Neutrophil (primary cell): Measurements from ENCODE around the gene SHQ1.

Source experiments
- H3K27ac ChIP-seq: fragments of 200-600 bp; sonication (generic); 2 replicates; pipeline ENCODE4 v1.5.1; 2016; ENCODE audit warnings: mild to moderate bottlenecking, moderate library complexity
- H3K27me3 ChIP-seq: fragments of 200-600 bp; sonication (generic); 2 replicates; pipeline ENCODE4 v1.6.0; 2016; ENCODE audit warnings: mild to moderate bottlenecking
- H3K36me3 ChIP-seq: fragments of 200-600 bp; sonication (generic); 2 replicates; pipeline ENCODE4 v1.5.1; 2017
- H3K4me1 ChIP-seq, 2 experiments: fragments of 200-600 bp in 1 of 2; sonication (generic) in 1 of 2; 1 replicate in 1 of 2; 2 replicates in 1 of 2; pipeline versions ENCODE4 v1.5.1 to v1.6.1; 2013 to 2016; ENCODE audit warnings: low read depth in 1 of 2, low read length in 1 of 2, mild to moderate bottlenecking in 1 of 2, moderate library complexity in 1 of 2; ENCODE audit not compliant: control insufficient read depth in 1 of 2, insufficient read depth in 1 of 2
- H3K4me3 ChIP-seq, 2 experiments: fragments of 200-600 bp in 1 of 2; sonication (generic) in 1 of 2; 1 replicate in 1 of 2; 2 replicates in 1 of 2; pipeline ENCODE4 v1.5.1; 2013 to 2016; ENCODE audit warnings: low read depth in 1 of 2, low read length in 1 of 2, mild to moderate bottlenecking in 1 of 2, moderate library complexity in 1 of 2
- H3K9me3 ChIP-seq: fragments of 200-600 bp; sonication (generic); 2 replicates; pipeline ENCODE4 v1.5.1; 2016
- CTCF ChIP-seq: fragments of 200-600 bp; sonication (generic); IDR thresholded peaks from 2 replicates; pipeline ENCODE4 v1.5.1; 2016; ENCODE audit warnings: antibody characterized with exemption

Gene SHQ1

GRCh38 chr3:72810063-72810462, 38.2 kb downstream of the SHQ1 start:
- peaks cover 4% of the 10 kb centered on the region for H3K36me3 ChIP-seq
- no peaks in the 10 kb centered on the region for H3K27me3 ChIP-seq

GRCh38 chr3:72804361-72804760, 43.9 kb downstream of the SHQ1 start:
- H3K4me3 ChIP-seq, result no peak overlapping the region
- no peaks in the 10 kb centered on the region for H3K27me3 ChIP-seq
- no peaks in the 10 kb centered on the region for H3K9me3 ChIP-seq
- H3K4me1 ChIP-seq, result no peaks in the 10 kb centered on the region
- no peak overlapping the region for H3K27ac ChIP-seq
- TF ChIP-seq CTCF, result no peak
- peaks cover 4% of the 10 kb centered on the region for H3K36me3 ChIP-seq

More at GRCh38 chr3:72810063-72810462, 38.2 kb downstream of the SHQ1 start:
- H3K27ac ChIP-seq, result no peak overlapping the region
- no peak for TF ChIP-seq CTCF
- no peak overlapping the region for H3K4me3 ChIP-seq
- H3K4me1 ChIP-seq, result no peaks in the 10 kb centered on the region
- H3K9me3 ChIP-seq, result no peaks in the 10 kb centered on the region

- Histone ChIP-seq H3K9me3 (no peaks in the 10 kb centered on the region), H3K36me3 (no peaks in the 10 kb centered on the region), H3K27me3 (no peaks in the 10 kb centered on the region), H3K4me1 (no peaks in the 10 kb centered on the region), H3K4me3 (no peak overlapping the region), H3K27ac (no peak overlapping the region)
- no peak for TF ChIP-seq CTCF
These were observed 44.7 kb downstream of the SHQ1 start for GRCh38 chr3:72803573-72803972.

GRCh38 chr3:72802001-72802400, 46.2 kb downstream of the SHQ1 start:
- no peaks in the 10 kb centered on the region for H3K9me3 ChIP-seq
- H3K36me3 ChIP-seq, result no peaks in the 10 kb centered on the region
- no peaks in the 10 kb centered on the region for H3K27me3 ChIP-seq
- TF ChIP-seq CTCF, result no peak
- no peak overlapping the region for H3K27ac ChIP-seq
- no peak overlapping the region for H3K4me3 ChIP-seq
- no peaks in the 10 kb centered on the region for H3K4me1 ChIP-seq

- TF ChIP-seq CTCF, result no peak
- Histone ChIP-seq H3K27ac (no peak overlapping the region), H3K4me3 (no peak overlapping the region), H3K9me3 (no peaks in the 10 kb centered on the region), H3K27me3 (no peaks in the 10 kb centered on the region), H3K36me3 (no peaks in the 10 kb centered on the region), H3K4me1 (no peaks in the 10 kb centered on the region)
These were observed 47.4 kb downstream of the SHQ1 start for GRCh38 chr3:72800869-72801268.
